Measurements from ENCODE around the gene VPS13A. TPM values are rescaled to one million over a fixed set of nuclear protein-coding genes. Genes with fewer than 3 reads are reported as not detected.

Gene VPS13A
- total RNA-seq, 2 experiments from 2014 or later = 27.3 to 30.4 TPM

GRCh38 chr9:77194423-77194822 lies 17.1 kb downstream of the VPS13A start:
- intact Hi-C loops (cut with micrococcal nuclease) = no loop called here
- no peaks in the 10 kb centered on the region for H3K36me3 Mint-ChIP-seq

GRCh38 chr9:77210116-77210515 lies 32.8 kb downstream of the VPS13A start:
- H3K9me3 Mint-ChIP-seq = no peaks in the 10 kb centered on the region
- peaks cover 10% of the 10 kb centered on the region for H3K36me3 Mint-ChIP-seq
- ChIA-PET CTCF (no interaction called here), POLR2A (no interaction called here)
- intact Hi-C loops (cut with micrococcal nuclease) = no loop called here
- no peak for DNase-seq
- no peak overlapping the region for H3K4me3 Mint-ChIP-seq
- no peaks in the 10 kb centered on the region for H3K27me3 Mint-ChIP-seq
- no peak overlapping the region for H3K27ac Mint-ChIP-seq
- no peaks in the 10 kb centered on the region for H3K4me1 Mint-ChIP-seq (ENCODE audit: low read depth)

More at GRCh38 chr9:77194423-77194822, 17.1 kb downstream of the VPS13A start:
- no peaks in the 10 kb centered on the region for H3K9me3 Mint-ChIP-seq
- CTCF ChIA-PET = no interaction called here
- H3K27me3 Mint-ChIP-seq = no peaks in the 10 kb centered on the region
- H3K27ac Mint-ChIP-seq = no peak overlapping the region
- POLR2A ChIA-PET = no interaction called here
- H3K4me3 Mint-ChIP-seq = no peak overlapping the region
- H3K4me1 Mint-ChIP-seq (ENCODE audit: low read depth) = peaks cover 46% of the 10 kb centered on the region
- DNase-seq = no peak

GRCh38 chr9:77211561-77211960 lies 34.2 kb downstream of the VPS13A start:
- Mint-ChIP-seq H3K9me3 (no peaks in the 10 kb centered on the region), H3K4me3 (no peak overlapping the region), H3K36me3 (peaks cover 10% of the 10 kb centered on the region), H3K27me3 (no peaks in the 10 kb centered on the region), H3K4me1 (ENCODE audit: low read depth) (no peaks in the 10 kb centered on the region), H3K27ac (no peak overlapping the region)
- no peak for DNase-seq
- ChIA-PET POLR2A (no interaction called here), CTCF (no interaction called here)
- intact Hi-C loops (cut with micrococcal nuclease) = no loop called here

GRCh38 chr9:77212801-77213200 lies 35.5 kb downstream of the VPS13A start:
- H3K27me3 Mint-ChIP-seq = no peaks in the 10 kb centered on the region
- ChIA-PET CTCF (no interaction called here), POLR2A (no interaction called here)
- no peak overlapping the region for H3K27ac Mint-ChIP-seq
- no peaks in the 10 kb centered on the region for H3K9me3 Mint-ChIP-seq
- H3K36me3 Mint-ChIP-seq = peaks cover 10% of the 10 kb centered on the region
- no peak overlapping the region for H3K4me3 Mint-ChIP-seq
- H3K4me1 Mint-ChIP-seq (ENCODE audit: low read depth) = no peaks in the 10 kb centered on the region
- DNase-seq = no peak
- intact Hi-C loops (cut with micrococcal nuclease) = no loop called here

GRCh38 chr9:77215874-77216273 lies 38.5 kb downstream of the VPS13A start:
- Mint-ChIP-seq H3K4me3 (no peak overlapping the region), H3K27ac (no peak overlapping the region), H3K9me3 (no peaks in the 10 kb centered on the region), H3K27me3 (no peaks in the 10 kb centered on the region), H3K4me1 (ENCODE audit: low read depth) (no peaks in the 10 kb centered on the region), H3K36me3 (peaks cover 18% of the 10 kb centered on the region)
- no peak for DNase-seq
- intact Hi-C loops (cut with micrococcal nuclease) = no loop called here
- POLR2A ChIA-PET = no interaction called here
- CTCF ChIA-PET = interaction anchor here (1.0 to 1.2 kb wide), 2 partner anchors 49 to 150 kb away, joined by 3 to 10 read pairs; no protein-coding TSS in a partner anchor

GRCh38 chr9:77218612-77219011 lies 41.3 kb downstream of the VPS13A start:
- CTCF ChIA-PET = no interaction called here
- intact Hi-C loops (cut with micrococcal nuclease) = no loop called here
- no peaks in the 10 kb centered on the region for H3K27me3 Mint-ChIP-seq
- no peak for DNase-seq
- no peak overlapping the region for H3K27ac Mint-ChIP-seq
- H3K9me3 Mint-ChIP-seq = no peaks in the 10 kb centered on the region
- H3K4me1 Mint-ChIP-seq (ENCODE audit: low read depth) = no peaks in the 10 kb centered on the region
- POLR2A ChIA-PET = no interaction called here
- H3K4me3 Mint-ChIP-seq = no peak overlapping the region
- peaks cover 20% of the 10 kb centered on the region for H3K36me3 Mint-ChIP-seq

GRCh38 chr9:77221431-77221830 lies 44.1 kb downstream of the VPS13A start:
- POLR2A ChIA-PET = no interaction called here
- H3K9me3 Mint-ChIP-seq = no peaks in the 10 kb centered on the region
- intact Hi-C loops (cut with micrococcal nuclease) = no loop called here
- peaks cover 31% of the 10 kb centered on the region for H3K36me3 Mint-ChIP-seq
- H3K4me3 Mint-ChIP-seq = no peak overlapping the region
- no peak for DNase-seq
- H3K4me1 Mint-ChIP-seq (ENCODE audit: low read depth) = no peaks in the 10 kb centered on the region
- CTCF ChIA-PET = no interaction called here
- no peaks in the 10 kb centered on the region for H3K27me3 Mint-ChIP-seq
- no peak overlapping the region for H3K27ac Mint-ChIP-seq

GRCh38 chr9:77224746-77225312 lies 47.5 kb downstream of the VPS13A start:
- intact Hi-C loops (cut with micrococcal nuclease) = no loop called here
- Mint-ChIP-seq H3K36me3 (peaks cover 42% of the 10 kb centered on the region), H3K9me3 (no peaks in the 10 kb centered on the region), H3K4me3 (no peak overlapping the region), H3K4me1 (ENCODE audit: low read depth) (no peaks in the 10 kb centered on the region), H3K27me3 (no peaks in the 10 kb centered on the region), H3K27ac (no peak overlapping the region)
- POLR2A ChIA-PET = no interaction called here
- CTCF ChIA-PET = no interaction called here
- no peak for DNase-seq

GRCh38 chr9:77236693-77237092 lies 59.4 kb downstream of the VPS13A start:
- DNase-seq = no peak
- Mint-ChIP-seq H3K4me1 (ENCODE audit: low read depth) (no peaks in the 10 kb centered on the region), H3K9me3 (no peaks in the 10 kb centered on the region), H3K36me3 (peaks cover 40% of the 10 kb centered on the region), H3K4me3 (no peak overlapping the region), H3K27ac (no peak overlapping the region), H3K27me3 (no peaks in the 10 kb centered on the region)
- ChIA-PET CTCF (interaction anchor here (0.6 kb wide), 1 partner anchor 214 kb away, joined by 3 read pairs; no protein-coding TSS in a partner anchor), POLR2A (no interaction called here)
- intact Hi-C loops (cut with micrococcal nuclease) = no loop called here

GRCh38 chr9:77237896-77238295 lies 60.6 kb downstream of the VPS13A start:
- ChIA-PET CTCF (no interaction called here), POLR2A (no interaction called here)
- intact Hi-C loops (cut with micrococcal nuclease) = no loop called here
- no peaks in the 10 kb centered on the region for H3K9me3 Mint-ChIP-seq
- DNase-seq = no peak
- H3K27ac Mint-ChIP-seq = no peak overlapping the region
- no peaks in the 10 kb centered on the region for H3K27me3 Mint-ChIP-seq
- H3K36me3 Mint-ChIP-seq = peaks cover 35% of the 10 kb centered on the region
- H3K4me3 Mint-ChIP-seq = no peak overlapping the region
- no peaks in the 10 kb centered on the region for H3K4me1 Mint-ChIP-seq (ENCODE audit: low read depth)

- Mint-ChIP-seq H3K4me3 (no peak overlapping the region), H3K4me1 (ENCODE audit: low read depth) (no peaks in the 10 kb centered on the region), H3K36me3 (peaks cover 44% of the 10 kb centered on the region), H3K27me3 (no peaks in the 10 kb centered on the region), H3K9me3 (peaks cover 6% of the 10 kb centered on the region), H3K27ac (no peak overlapping the region)
- intact Hi-C loops (cut with micrococcal nuclease) = no loop called here
- DNase-seq = no peak
- CTCF ChIA-PET = interaction anchor here (1.0 kb wide), 1 partner anchor 42 kb away, joined by 3 read pairs; no protein-coding TSS in a partner anchor
- POLR2A ChIA-PET = no interaction called here
These were observed 73.7 kb downstream of the VPS13A start for GRCh38 chr9:77251050-77251449.

GRCh38 chr9:77257275-77257674 lies 79.9 kb downstream of the VPS13A start:
- no peak overlapping the region for H3K4me3 Mint-ChIP-seq
- POLR2A ChIA-PET = no interaction called here
- CTCF ChIA-PET = no interaction called here
- H3K4me1 Mint-ChIP-seq (ENCODE audit: low read depth) = no peaks in the 10 kb centered on the region
- no peaks in the 10 kb centered on the region for H3K27me3 Mint-ChIP-seq
- H3K36me3 Mint-ChIP-seq = peaks cover 40% of the 10 kb centered on the region
- peaks cover 13% of the 10 kb centered on the region for H3K9me3 Mint-ChIP-seq
- intact Hi-C loops (cut with micrococcal nuclease) = no loop called here
- no peak overlapping the region for H3K27ac Mint-ChIP-seq
- DNase-seq = no peak

GRCh38 chr9:77261605-77262004 lies 84.3 kb downstream of the VPS13A start:
- H3K27ac Mint-ChIP-seq = no peak overlapping the region
- H3K36me3 Mint-ChIP-seq = peaks cover 51% of the 10 kb centered on the region
- no peak for DNase-seq
- H3K4me1 Mint-ChIP-seq (ENCODE audit: low read depth) = no peaks in the 10 kb centered on the region
- H3K27me3 Mint-ChIP-seq = no peaks in the 10 kb centered on the region
- POLR2A ChIA-PET = no interaction called here
- CTCF ChIA-PET = no interaction called here
- H3K4me3 Mint-ChIP-seq = no peak overlapping the region
- peaks cover 24% of the 10 kb centered on the region for H3K9me3 Mint-ChIP-seq
- intact Hi-C loops (cut with micrococcal nuclease) = no loop called here
